Measurements from ENCODE around the gene AVPR2. TPM values are rescaled to one million over a fixed set of nuclear protein-coding genes. Genes with fewer than 3 reads are reported as not detected.

AVPR2 gene
- polyA plus RNA-seq, 1 donor from 2014 or later: not detected

DNA sequence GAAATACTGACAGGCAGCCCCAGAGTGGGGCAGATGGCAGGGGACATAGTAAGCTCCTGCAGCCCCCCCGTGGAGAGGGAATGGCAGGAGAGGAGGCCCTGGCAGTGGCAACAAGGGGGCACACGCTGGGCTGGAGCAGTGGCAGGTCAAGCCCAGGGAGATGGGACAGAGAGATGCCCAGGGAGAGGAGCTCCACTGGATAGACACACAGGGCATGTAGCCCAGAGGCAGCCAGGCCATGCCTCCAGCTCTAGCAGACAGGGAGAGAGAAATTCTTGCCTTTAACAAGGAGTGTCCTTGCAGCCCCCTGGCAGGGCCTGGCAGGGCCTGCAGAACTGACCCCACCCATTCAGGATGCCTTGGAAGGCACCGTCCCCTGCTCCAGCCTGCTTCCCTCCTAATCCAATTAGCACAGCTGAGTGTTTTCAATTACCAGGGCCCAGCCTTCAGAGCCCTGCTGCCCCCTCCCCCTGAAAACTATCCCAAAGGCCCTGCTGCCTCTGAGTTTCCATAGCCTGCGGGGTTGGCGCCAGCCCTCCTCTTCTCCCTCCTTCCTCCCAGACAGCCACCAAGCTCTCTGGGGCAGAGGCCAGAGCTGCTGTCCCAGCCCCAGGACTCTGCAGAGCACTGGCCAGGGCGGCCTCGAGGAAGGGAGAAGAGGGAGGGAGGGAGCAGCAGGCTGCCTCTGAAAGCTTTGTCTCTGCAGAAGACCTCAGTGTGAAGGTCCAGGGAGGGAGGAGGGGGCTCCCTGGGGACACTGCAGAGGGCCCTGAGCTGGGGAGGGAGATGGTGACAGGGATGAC, 31.0 kb upstream of the AVPR2 start:
- Histone ChIP-seq H3F3A (ENCODE audit: insufficient read depth, low read length, poor library complexity, severe bottlenecking) (no peaks in the 10 kb centered on the region), H3K9me3 (ENCODE audit: low read length) (no peaks in the 10 kb centered on the region), H3K4me3 (ENCODE audit: low read length) (peak overlapping the region; percentile 64), H3K36me3 (ENCODE audit: insufficient read depth, low read length) (no peaks in the 10 kb centered on the region), H2AFZ (ENCODE audit: low read depth, low read length) (no peak overlapping the region), H3K79me2 (replicated peaks; ENCODE audit: insufficient read depth, low read length) (peaks cover 32% of the 10 kb centered on the region), H3K27ac (ENCODE audit: low read length) (peak overlapping the region; percentile 91), H4K20me1 (ENCODE audit: insufficient read depth) (no peaks in the 10 kb centered on the region), H3K27me3 (ENCODE audit: insufficient read depth, low read depth, low read length) (no peaks in the 10 kb centered on the region), H3K9me2 (ENCODE audit: insufficient read depth, low read length) (no peaks in the 10 kb centered on the region), H3K4me2 (ENCODE audit: low read length) (peak overlapping the region; percentile 30), H3K9ac (ENCODE audit: low read length) (peak overlapping the region; percentile 71)
- no peak for TF ChIP-seq EP300 (conservative IDR thresholded peaks at IDR 0.05; ENCODE audit: poor library complexity, severe bottlenecking)
- TF ChIP-seq, protein P1, sequence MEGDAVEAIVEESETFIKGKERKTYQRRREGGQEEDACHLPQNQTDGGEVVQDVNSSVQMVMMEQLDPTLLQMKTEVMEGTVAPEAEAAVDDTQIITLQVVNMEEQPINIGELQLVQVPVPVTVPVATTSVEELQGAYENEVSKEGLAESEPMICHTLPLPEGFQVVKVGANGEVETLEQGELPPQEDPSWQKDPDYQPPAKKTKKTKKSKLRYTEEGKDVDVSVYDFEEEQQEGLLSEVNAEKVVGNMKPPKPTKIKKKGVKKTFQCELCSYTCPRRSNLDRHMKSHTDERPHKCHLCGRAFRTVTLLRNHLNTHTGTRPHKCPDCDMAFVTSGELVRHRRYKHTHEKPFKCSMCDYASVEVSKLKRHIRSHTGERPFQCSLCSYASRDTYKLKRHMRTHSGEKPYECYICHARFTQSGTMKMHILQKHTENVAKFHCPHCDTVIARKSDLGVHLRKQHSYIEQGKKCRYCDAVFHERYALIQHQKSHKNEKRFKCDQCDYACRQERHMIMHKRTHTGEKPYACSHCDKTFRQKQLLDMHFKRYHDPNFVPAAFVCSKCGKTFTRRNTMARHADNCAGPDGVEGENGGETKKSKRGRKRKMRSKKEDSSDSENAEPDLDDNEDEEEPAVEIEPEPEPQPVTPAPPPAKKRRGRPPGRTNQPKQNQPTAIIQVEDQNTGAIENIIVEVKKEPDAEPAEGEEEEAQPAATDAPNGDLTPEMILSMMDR (IDR thresholded peaks at IDR 0.05; ENCODE audit: poor library complexity, severe bottlenecking): no peak
- no peak for TF ChIP-seq MXI1 (conservative IDR thresholded peaks at IDR 0.05; ENCODE audit: poor library complexity, severe bottlenecking)
- TF ChIP-seq RAD21 (conservative IDR thresholded peaks at IDR 0.05): no peak
- no peak for TF ChIP-seq TAF1 (IDR thresholded peaks at IDR 0.05; ENCODE audit: low read depth)
- TF ChIP-seq, protein P2, sequence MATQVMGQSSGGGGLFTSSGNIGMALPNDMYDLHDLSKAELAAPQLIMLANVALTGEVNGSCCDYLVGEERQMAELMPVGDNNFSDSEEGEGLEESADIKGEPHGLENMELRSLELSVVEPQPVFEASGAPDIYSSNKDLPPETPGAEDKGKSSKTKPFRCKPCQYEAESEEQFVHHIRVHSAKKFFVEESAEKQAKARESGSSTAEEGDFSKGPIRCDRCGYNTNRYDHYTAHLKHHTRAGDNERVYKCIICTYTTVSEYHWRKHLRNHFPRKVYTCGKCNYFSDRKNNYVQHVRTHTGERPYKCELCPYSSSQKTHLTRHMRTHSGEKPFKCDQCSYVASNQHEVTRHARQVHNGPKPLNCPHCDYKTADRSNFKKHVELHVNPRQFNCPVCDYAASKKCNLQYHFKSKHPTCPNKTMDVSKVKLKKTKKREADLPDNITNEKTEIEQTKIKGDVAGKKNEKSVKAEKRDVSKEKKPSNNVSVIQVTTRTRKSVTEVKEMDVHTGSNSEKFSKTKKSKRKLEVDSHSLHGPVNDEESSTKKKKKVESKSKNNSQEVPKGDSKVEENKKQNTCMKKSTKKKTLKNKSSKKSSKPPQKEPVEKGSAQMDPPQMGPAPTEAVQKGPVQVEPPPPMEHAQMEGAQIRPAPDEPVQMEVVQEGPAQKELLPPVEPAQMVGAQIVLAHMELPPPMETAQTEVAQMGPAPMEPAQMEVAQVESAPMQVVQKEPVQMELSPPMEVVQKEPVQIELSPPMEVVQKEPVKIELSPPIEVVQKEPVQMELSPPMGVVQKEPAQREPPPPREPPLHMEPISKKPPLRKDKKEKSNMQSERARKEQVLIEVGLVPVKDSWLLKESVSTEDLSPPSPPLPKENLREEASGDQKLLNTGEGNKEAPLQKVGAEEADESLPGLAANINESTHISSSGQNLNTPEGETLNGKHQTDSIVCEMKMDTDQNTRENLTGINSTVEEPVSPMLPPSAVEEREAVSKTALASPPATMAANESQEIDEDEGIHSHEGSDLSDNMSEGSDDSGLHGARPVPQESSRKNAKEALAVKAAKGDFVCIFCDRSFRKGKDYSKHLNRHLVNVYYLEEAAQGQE (IDR thresholded peaks at IDR 0.05; ENCODE audit: borderline replicate concordance): no peak
- TF ChIP-seq EZH2 (IDR thresholded peaks at IDR 0.05; ENCODE audit: borderline replicate concordance, insufficient read depth, low read length, poor library complexity, severe bottlenecking): no peak
- no peak for TF ChIP-seq SMC3 (conservative IDR thresholded peaks at IDR 0.05; ENCODE audit: poor library complexity)
- TF ChIP-seq POLR2AphosphoS5 (IDR thresholded peaks at IDR 0.05): no peak

DNA sequence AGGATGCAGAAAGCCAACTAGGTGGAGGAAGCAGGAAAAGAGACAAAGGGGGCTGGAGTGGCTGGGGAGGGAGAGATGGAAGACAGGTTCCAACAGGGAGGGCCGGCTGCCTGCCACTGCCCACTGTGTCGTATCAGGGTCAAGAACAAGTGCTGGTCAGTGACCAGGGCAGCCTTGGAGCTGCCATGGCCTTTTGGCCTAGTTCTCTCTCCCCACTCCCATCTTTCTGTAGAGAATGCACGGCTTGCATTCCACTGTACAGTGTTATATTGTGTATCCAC, 30.4 kb upstream of the AVPR2 start:
- Histone ChIP-seq H3K9me2 (ENCODE audit: insufficient read depth, low read length) (no peaks in the 10 kb centered on the region), H3F3A (ENCODE audit: insufficient read depth, low read length, poor library complexity, severe bottlenecking) (no peaks in the 10 kb centered on the region), H3K36me3 (ENCODE audit: insufficient read depth, low read length) (no peaks in the 10 kb centered on the region), H3K4me3 (ENCODE audit: low read length) (peak overlapping the region; percentile 64), H4K20me1 (ENCODE audit: insufficient read depth) (no peaks in the 10 kb centered on the region), H3K27ac (ENCODE audit: low read length) (peak overlapping the region; percentile 91), H3K9me3 (ENCODE audit: low read length) (no peaks in the 10 kb centered on the region), H3K27me3 (ENCODE audit: insufficient read depth, low read depth, low read length) (no peaks in the 10 kb centered on the region), H3K4me2 (ENCODE audit: low read length) (peak overlapping the region; percentile 30), H3K9ac (ENCODE audit: low read length) (peak overlapping the region; percentile 71), H3K79me2 (replicated peaks; ENCODE audit: insufficient read depth, low read length) (peaks cover 32% of the 10 kb centered on the region), H2AFZ (ENCODE audit: low read depth, low read length) (no peak overlapping the region)
- TF ChIP-seq, protein P1 (IDR thresholded peaks at IDR 0.05; ENCODE audit: poor library complexity, severe bottlenecking): no peak
- TF ChIP-seq POLR2AphosphoS5 (IDR thresholded peaks at IDR 0.05) (no peak), MXI1 (conservative IDR thresholded peaks at IDR 0.05; ENCODE audit: poor library complexity, severe bottlenecking) (no peak), TAF1 (IDR thresholded peaks at IDR 0.05; ENCODE audit: low read depth) (no peak), RAD21 (conservative IDR thresholded peaks at IDR 0.05) (no peak), EP300 (conservative IDR thresholded peaks at IDR 0.05; ENCODE audit: poor library complexity, severe bottlenecking) (no peak), SMC3 (conservative IDR thresholded peaks at IDR 0.05; ENCODE audit: poor library complexity) (no peak), EZH2 (IDR thresholded peaks at IDR 0.05; ENCODE audit: borderline replicate concordance, insufficient read depth, low read length, poor library complexity, severe bottlenecking) (no peak)
- TF ChIP-seq, protein P2 (IDR thresholded peaks at IDR 0.05; ENCODE audit: borderline replicate concordance): no peak

Measured in neural cell (in vitro differentiated cells).